GM10266 (cell line): ENCODE data around the gene GPR75.
"Not testable (repeated sequence)": the region's sequence is repeated elsewhere in the genome, so short reads cannot be mapped to it uniquely, and the experiment has no call there.

Experiments used
- DNase-seq: peaks from one replicate; pipeline ENCODE4 v3.0.0; 2012; ENCODE audit errors: extremely low spot score
- TF ChIP-seq, protein P1 (sequence below): IDR thresholded peaks from 2 replicates; pipeline ENCODE4 v1.5.1; 2012; ENCODE audit warnings: mild to moderate bottlenecking, low read depth; ENCODE audit not compliant: control insufficient read depth, insufficient read depth; ENCODE audit errors: missing control alignments

GPR75 gene

DNA sequence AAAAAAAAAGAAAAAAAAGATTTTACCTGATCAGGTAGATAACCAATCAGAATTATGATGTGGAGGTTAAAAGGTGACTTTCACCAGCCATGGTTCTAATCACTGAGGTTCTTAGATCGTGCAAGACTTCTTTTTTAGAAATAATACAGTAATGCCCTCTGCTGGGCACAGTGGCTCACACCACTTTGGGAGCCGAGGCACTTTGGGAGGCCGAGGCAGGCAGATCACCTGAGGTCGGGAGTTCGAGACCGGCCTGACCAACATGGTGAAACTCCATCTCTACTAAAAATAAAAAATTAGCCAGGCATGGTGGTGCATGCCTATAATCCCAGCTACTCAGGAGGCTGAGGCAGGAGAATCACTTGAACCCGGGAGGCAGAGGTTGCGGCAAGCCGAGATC lies 36.1 kb downstream of the GPR75 start:
- not testable (repeated sequence) for DNase-seq
- TF ChIP-seq, protein P1, sequence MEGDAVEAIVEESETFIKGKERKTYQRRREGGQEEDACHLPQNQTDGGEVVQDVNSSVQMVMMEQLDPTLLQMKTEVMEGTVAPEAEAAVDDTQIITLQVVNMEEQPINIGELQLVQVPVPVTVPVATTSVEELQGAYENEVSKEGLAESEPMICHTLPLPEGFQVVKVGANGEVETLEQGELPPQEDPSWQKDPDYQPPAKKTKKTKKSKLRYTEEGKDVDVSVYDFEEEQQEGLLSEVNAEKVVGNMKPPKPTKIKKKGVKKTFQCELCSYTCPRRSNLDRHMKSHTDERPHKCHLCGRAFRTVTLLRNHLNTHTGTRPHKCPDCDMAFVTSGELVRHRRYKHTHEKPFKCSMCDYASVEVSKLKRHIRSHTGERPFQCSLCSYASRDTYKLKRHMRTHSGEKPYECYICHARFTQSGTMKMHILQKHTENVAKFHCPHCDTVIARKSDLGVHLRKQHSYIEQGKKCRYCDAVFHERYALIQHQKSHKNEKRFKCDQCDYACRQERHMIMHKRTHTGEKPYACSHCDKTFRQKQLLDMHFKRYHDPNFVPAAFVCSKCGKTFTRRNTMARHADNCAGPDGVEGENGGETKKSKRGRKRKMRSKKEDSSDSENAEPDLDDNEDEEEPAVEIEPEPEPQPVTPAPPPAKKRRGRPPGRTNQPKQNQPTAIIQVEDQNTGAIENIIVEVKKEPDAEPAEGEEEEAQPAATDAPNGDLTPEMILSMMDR = peak; percentile 30

GRCh38 chr2:53821810-53822209 lies 38.0 kb downstream of the GPR75 start:
- TF ChIP-seq, protein P1 = no peak
- DNase-seq = no peak

DNA sequence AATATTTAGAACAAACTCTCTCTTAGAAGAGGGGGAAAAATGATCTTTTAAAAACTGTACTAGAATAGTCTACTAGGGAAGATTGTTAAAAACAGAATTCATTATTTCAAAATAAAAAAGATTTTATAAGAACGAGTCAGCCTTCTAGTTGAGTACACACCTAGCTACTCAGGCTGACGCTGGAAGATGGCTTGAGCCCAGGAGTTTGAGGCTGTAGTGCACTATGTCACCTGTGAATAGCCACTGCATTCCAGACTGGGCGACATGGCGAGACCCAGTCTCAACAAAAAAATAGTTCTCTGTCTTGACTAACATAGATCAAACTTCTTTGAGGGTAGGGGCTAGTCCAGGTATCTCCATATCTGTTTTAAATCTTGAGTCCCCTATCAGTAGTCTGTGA lies 39.1 kb downstream of the GPR75 start:
- TF ChIP-seq, protein P1 = no peak
- no peak for DNase-seq

GRCh38 chr2:53820048-53820447 lies 39.7 kb downstream of the GPR75 start:
- TF ChIP-seq, protein P1 = no peak
- no peak for DNase-seq

DNA sequence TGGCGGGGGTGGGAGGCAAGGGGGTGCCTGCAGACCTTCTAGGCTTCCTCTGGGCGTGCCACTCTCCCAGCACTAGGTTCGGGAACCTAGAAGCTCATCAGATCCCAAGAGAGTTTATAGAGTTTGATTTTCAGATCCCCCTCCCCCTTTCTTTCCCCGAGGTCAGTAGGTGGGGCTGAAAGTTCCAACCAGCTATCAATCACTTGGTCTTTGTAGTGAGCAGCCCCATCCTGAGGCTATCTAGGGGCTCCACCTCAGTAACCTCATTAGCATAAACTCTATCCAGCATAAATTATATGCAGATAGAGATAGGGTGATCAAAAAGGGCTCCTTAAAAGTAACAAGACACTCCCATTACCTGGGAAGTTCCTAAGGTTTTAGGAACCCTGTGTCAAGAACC lies 40.1 kb downstream of the GPR75 start:
- TF ChIP-seq, protein P1 = no peak
- DNase-seq = no peak

- DNase-seq = no peak
- TF ChIP-seq, protein P1 = no peak
These were observed 40.8 kb downstream of the GPR75 start for GRCh38 chr2:53818854-53819435.

DNA sequence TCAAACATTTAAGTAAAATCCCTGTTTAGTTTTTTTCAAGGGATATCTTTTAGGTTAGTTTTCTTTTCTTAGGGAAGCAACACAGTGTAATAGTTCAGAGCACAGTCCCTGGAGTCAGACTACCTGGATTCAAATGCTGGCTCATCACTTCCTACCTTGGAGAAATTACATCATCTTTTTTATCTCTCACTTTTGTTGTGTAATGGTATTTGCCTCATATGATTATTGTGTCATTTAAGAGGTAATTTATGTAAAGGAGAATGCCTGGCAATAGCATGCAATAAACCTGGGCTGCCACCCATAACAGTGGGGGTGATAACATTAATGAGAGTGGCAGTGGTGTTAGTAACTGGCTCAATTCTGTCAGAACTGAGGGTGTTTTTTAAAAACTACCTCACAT lies 46.6 kb downstream of the GPR75 start:
- no peak for DNase-seq
- TF ChIP-seq, protein P1 = no peak
